Right cardiac atrium (tissue), 5 donors: ENCODE data around the gene FOXP1. TPM values are rescaled to one million over a fixed set of nuclear protein-coding genes. Genes with fewer than 3 reads are reported as not detected.
A peak's percentile ranks its signal among the peaks of the same experiment; 100 is the strongest.

ENCODE experiments used
- ATAC-seq, 2 donors: fragments of 200-7000 bp; cut with Tn5 transposase; one replicate each; pipeline versions ENCODE4 v1.8.0 to v1.9.1; 2020; ENCODE audit warnings: moderate library complexity in 2 of 2, mild to moderate bottlenecking in 1 of 2
- DNase-seq, 3 donors: peaks; one replicate each; pipeline ENCODE4 v3.0.0-alpha.2; 2020
- H3K27ac ChIP-seq: one replicate; pipeline ENCODE4 v1.5.1; 2013; ENCODE audit warnings: mild to moderate bottlenecking, low read length, control low read depth, moderate library complexity
- H3K27me3 ChIP-seq: one replicate; pipeline ENCODE4 v1.6.1; 2013; ENCODE audit not compliant: control insufficient read depth, insufficient read depth
- H3K4me1 ChIP-seq: one replicate; pipeline ENCODE4 v1.6.1; 2013; ENCODE audit warnings: low read length; ENCODE audit not compliant: control insufficient read depth, insufficient read depth
- H3K4me3 ChIP-seq: one replicate; pipeline ENCODE4 v1.5.1; 2013; ENCODE audit warnings: low read length, control low read depth
- H3K9me3 ChIP-seq: one replicate; pipeline ENCODE4 v1.6.1; 2013; ENCODE audit warnings: low read length; ENCODE audit not compliant: control insufficient read depth
- WGBS: extraction: QIAGEN DNeasy Blood & Tissue Kit; methylation state at CpG from one replicate; pipeline ENCODE4 v1.1.7; 2013; 5-methylcytosine and 5-hydroxymethylcytosine counted together
- intact Hi-C, 4 donors: fragments of 100-400 bp; cut with DNase I; formaldehyde crosslinking; loops; one replicate each; pipeline versions ENCODE4 v1.11.0 to v1.14.0; 2022 to 2023
- polyA plus RNA-seq: library from polyadenylated mRNA; stranded (reverse); fragments of 200-250 nt; gene quantifications from one replicate; pipeline ENCODE4 v1.2.3, GENCODE V29; 2013
- total RNA-seq, 4 donors: library from RNA; stranded (reverse); fragmentation: NEBNext Ultra II Directional; extraction: Animal tissue kit (Norgen Biotek cat#: 25700); gene quantifications; one replicate each; pipeline ENCODE4 v1.2.1, GENCODE V29; 2021
- donor health status: healthy with polysubstance abuse.
- donor health status: DM: no; HTN: yes; CAD: no.
- donor health status: DM: no; HTN: no; CAD: no.
- donor health status: DM: no; HTN: yes; CAD: no; lungs with severe emphysema.
- donor health status: DM: yes; HTN: yes; CAD: no.

FOXP1 gene
- total and polyA plus RNA-seq, 5 donors: 13.6 to 63.4 (median 57.4) TPM

DNA sequence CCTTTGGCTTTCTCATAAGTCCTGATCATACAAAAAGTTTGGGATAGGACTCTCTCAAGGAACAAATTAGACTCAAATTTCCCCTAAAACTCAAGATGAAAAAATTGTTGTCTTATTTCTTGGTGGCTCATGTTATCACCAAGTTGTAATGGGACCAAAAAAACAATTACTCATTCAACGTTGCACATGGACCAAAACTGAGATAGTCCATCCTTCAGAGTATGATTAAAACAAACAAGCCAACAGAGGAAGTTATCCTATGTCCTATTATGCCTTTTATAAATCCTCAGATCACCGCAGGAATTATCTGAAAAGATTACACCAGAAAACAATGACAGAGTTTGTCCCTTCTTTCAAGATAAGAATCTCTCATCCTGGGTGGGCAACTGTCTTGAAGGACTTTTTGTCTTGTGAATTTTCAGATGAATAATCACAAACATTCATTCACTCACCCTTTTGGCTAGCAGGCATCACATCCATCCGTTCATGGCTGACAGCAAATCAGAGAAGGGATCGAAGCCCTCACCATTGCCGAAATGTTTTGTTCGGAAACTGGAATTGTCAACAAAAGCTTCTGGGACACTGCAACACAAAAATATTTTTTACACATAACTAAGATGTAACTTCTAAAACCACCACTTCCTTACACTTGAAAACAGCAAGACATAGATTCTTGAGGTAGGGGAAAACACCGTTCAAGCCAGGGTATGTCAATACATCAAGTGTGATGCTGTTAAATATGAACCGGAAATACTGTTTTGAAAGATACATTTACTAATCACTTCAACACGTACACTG is 90.4 kb downstream of the FOXP1 start:
- Histone ChIP-seq H3K4me1 (peaks cover 2% of the 10 kb centered on the region), H3K4me3 (no peak overlapping the region), H3K27me3 (no peaks in the 10 kb centered on the region), H3K9me3 (no peaks in the 10 kb centered on the region), H3K27ac (no peak overlapping the region)
- intact Hi-C loops: no loop called here
- DNase-seq: no peak
- ATAC-seq: no peak
- WGBS: 82% methylated on average over 9 of the region's 9 CpGs

DNA sequence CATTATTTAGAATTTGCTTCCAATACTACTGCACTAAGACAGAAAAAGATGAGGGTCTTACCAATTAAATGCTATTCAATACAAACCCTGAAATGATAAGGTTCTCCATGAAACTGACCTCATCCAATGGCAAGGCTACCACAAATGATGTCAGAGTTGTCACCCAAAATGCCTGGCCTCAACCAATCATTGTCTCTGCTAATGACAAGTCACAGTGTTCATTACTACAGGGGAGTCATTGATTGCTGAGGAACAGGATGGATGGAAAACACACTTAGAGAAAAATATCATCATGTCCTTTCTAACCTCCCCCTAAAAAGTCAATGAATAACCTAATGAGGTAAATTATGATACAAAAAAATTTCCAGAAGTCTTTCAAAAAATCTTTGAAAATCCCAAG is 91.0 kb downstream of the FOXP1 start:
- Histone ChIP-seq H3K27me3 (no peaks in the 10 kb centered on the region), H3K4me3 (no peak overlapping the region), H3K27ac (no peak overlapping the region), H3K4me1 (peaks cover 2% of the 10 kb centered on the region), H3K9me3 (no peaks in the 10 kb centered on the region)
- DNase-seq (no peak), ATAC-seq (no peak)
- intact Hi-C loops: no loop called here

DNA sequence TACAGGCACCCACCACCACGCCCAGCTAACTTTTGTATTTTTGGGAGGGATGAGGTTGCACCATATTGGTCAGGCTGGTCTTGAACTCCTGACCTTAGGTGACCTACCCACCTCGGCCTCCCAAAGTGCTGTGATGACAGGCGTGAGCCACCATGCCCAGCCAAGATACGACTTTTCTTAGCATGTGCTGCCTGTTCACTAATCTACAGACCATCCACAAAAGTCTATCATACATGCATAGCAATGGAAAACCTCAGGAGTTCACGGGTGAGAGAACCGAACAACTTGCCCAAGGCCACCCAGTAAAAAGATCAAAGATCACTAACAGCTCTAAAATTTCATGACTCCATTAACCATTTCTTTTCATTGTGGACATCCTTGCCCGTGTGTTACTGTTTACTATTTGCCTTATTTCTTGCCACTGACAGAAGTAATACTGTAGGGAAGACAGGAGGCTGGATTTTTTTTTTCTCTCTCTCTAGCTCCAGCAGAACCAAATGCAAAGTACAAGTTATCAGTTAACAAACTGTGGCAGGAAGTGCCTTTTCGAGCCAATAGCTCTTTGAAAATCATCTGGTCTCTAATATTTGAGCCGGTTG is 92.3 kb downstream of the FOXP1 start:
- Histone ChIP-seq H3K4me3 (no peak overlapping the region), H3K9me3 (no peaks in the 10 kb centered on the region), H3K27me3 (no peaks in the 10 kb centered on the region), H3K4me1 (no peaks in the 10 kb centered on the region), H3K27ac (no peak overlapping the region)
- DNase-seq (no peak), ATAC-seq (no peak)
- intact Hi-C loops: no loop called here
- WGBS: 93% methylated on average over 9 of the region's 9 CpGs

DNA sequence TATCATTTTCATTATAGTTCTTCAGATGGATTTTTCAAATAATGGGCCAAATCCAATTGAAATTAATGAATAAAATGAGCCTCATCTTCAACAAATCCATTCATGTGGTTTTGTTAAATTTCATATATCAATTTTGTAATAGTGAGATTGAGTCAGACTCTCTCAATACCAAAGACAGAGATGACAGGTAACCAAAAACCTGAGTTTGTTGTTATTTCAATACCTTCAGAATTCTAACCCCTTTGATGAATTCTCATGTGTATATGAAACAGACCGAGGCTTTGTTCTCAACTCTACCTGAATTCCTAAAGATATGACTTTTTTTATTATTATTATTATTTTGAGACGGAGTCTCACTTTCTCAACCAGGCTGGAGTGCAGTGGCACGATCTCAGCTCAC is 92.8 kb downstream of the FOXP1 start:
- Histone ChIP-seq H3K27me3 (no peaks in the 10 kb centered on the region), H3K9me3 (no peaks in the 10 kb centered on the region), H3K4me3 (no peak overlapping the region), H3K27ac (no peak overlapping the region), H3K4me1 (no peaks in the 10 kb centered on the region)
- intact Hi-C loops: no loop called here
- DNase-seq: no peak
- WGBS: 98% methylated on average over 3 of the region's 3 CpGs
- no peak for ATAC-seq

DNA sequence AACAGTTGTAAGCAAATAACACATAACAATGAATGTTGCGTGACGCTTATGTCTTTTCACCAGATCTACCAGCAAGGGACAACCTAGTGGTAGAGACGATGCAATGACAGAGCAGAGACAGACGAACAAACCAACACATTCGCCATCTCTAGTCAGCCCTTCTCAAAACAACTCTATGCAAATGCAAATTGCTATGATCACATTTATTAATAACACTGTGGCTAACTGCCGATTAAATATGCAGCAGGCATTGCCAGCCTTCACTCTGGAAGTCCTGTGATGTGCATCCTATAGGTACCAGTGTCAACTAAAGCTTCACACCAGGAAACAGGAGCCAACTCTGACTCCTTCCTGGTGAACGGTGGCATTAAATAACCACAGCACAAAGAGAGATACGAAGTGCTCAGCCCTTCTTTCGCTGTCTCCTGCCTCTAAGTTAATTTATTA is 94.2 kb downstream of the FOXP1 start:
- H3K27ac ChIP-seq: no peak overlapping the region
- no peak for ATAC-seq

DNA sequence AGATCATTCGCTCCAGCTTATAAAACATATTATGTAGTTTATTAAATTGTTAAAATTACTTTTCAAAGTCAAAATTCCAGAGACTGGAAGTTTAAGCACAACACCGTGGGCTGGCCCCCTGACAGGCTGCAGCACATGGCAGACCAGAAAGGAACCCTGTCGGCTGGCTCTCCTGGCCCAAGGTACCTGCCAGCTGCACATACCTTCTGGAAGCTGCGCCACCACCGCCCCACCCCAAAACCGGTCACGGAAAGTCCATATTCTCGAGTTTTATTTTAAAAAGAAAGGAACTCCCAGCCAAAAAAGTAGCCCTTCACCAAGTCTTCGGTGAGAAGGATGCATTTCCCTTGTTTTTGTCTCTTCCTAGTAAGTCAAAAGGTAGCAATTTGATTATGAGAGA is 94.6 kb downstream of the FOXP1 start:
- no peaks in the 10 kb centered on the region for H3K9me3 ChIP-seq
- WGBS: 92% methylated on average over 9 of the region's 9 CpGs

More for the DNA sequence above, 94.2 kb downstream of the FOXP1 start:
- intact Hi-C loops: no loop called here
- 92% methylated on average over 9 of the region's 9 CpGs for WGBS
- DNase-seq: no peak
- Histone ChIP-seq H3K4me1 (no peaks in the 10 kb centered on the region), H3K4me3 (no peak overlapping the region), H3K27me3 (no peaks in the 10 kb centered on the region), H3K9me3 (no peaks in the 10 kb centered on the region)

DNA sequence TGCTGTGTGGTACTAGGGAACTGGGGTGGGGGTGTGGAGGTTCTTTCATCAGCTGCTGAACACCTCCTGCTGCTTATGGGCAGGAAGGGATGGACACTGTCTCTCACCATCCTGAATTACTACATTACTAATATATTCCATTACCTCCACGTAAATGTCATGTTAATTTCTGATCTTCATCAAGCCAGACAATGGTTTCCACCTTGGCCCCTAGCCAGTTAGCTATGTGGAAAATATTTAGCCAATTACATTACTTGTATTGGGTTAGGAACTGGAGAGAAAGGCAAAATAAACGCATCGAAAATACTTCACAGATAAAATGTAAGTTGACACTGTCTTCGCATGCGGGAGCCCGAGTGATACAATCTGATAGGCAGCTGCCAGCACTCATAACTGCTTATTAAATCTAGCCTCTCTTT is 95.1 kb downstream of the FOXP1 start:
- intact Hi-C loops: no loop called here
- ATAC-seq: peak in 1 of 2 donors; percentile 81
- no peaks in the 10 kb centered on the region for H3K4me1 ChIP-seq
- H3K27me3 ChIP-seq: no peaks in the 10 kb centered on the region
- no peak overlapping the region for H3K4me3 ChIP-seq
- no peak for DNase-seq
- 48% methylated on average over 6 of the region's 6 CpGs for WGBS
- no peak overlapping the region for H3K27ac ChIP-seq
- H3K9me3 ChIP-seq: no peaks in the 10 kb centered on the region

More for the DNA sequence above, 94.6 kb downstream of the FOXP1 start:
- H3K27me3 ChIP-seq: no peaks in the 10 kb centered on the region
- H3K4me1 ChIP-seq: no peaks in the 10 kb centered on the region
- ATAC-seq: no peak
- intact Hi-C loops: no loop called here
- no peak overlapping the region for H3K4me3 ChIP-seq
- no peak overlapping the region for H3K27ac ChIP-seq
- peak in 1 of 3 donors; percentile 47 for DNase-seq

DNA sequence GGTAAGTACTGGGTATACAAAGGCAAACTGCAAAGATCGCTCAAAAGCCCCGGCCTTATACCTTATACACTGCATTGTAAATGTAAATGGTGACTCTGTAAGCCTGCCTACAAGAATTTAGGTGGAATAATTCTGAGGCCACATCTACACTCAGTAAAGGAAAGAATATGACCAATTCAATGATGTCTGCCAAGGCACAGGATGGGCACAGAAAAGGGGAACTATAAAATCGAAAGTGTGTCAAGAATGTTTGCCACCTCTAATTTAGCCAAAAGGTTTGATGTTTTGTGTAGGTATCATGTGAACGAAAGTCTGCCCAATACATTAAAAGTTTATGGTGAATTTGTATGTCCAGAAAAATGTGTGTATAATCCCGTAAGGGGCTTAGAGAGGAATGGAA is 96.1 kb downstream of the FOXP1 start:
- ATAC-seq: no peak
- intact Hi-C loops: no loop called here
- Histone ChIP-seq H3K27me3 (no peaks in the 10 kb centered on the region), H3K27ac (no peak overlapping the region), H3K9me3 (no peaks in the 10 kb centered on the region), H3K4me3 (no peak overlapping the region), H3K4me1 (no peaks in the 10 kb centered on the region)
- WGBS: 91% methylated on average over 5 of the region's 5 CpGs
- DNase-seq: no peak

DNA sequence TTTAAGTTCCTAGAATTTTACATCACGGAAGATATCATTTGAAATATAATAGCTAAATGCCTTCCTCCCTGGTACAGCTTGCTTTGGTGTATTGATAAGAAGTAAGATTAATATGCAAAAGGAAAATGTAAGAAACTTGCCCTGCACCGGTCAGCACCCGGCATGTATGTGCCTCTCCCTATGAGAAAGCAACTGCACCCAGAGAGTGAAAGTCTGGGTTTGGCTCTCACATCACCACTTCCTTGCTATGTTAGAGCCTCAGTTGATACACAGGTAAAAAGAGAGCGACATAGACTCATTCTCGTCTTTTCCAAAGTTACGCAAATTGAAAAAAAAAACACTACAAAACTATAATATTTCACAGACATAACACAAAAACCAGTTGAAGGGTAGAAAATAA is 96.7 kb downstream of the FOXP1 start:
- WGBS: 95% methylated on average over 6 of the region's 6 CpGs
- intact Hi-C loops: no loop called here
- Histone ChIP-seq H3K27me3 (no peaks in the 10 kb centered on the region), H3K27ac (no peak overlapping the region), H3K4me1 (no peaks in the 10 kb centered on the region), H3K9me3 (no peaks in the 10 kb centered on the region), H3K4me3 (no peak overlapping the region)
- ATAC-seq (no peak), DNase-seq (no peak)

DNA sequence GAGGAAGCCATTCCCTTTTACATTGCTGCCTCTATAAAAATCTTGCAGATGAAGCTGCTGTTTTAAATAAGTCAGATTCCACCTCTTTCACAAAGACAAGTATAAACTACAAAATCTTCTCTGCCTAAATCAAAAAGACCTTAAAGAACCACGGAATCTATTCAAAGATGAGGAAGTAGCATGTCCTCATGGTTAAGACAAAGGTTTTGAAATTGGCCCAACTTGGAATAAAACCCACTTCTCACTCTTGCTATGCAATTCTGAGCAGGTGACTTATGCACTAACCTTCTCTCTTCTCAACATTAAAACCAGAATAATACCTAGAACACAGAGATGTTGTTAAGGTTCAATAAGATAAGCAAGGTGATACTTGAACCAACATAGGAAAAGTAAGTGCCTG is 97.6 kb downstream of the FOXP1 start:
- no peak for ATAC-seq
- H3K4me3 ChIP-seq: no peak overlapping the region
- 68% methylated on average over 1 of the region's 1 CpG for WGBS
- no peaks in the 10 kb centered on the region for H3K9me3 ChIP-seq
- DNase-seq: no peak
- no peaks in the 10 kb centered on the region for H3K27me3 ChIP-seq
- intact Hi-C loops: no loop called here
- H3K27ac ChIP-seq: no peak overlapping the region
- H3K4me1 ChIP-seq: no peaks in the 10 kb centered on the region

DNA sequence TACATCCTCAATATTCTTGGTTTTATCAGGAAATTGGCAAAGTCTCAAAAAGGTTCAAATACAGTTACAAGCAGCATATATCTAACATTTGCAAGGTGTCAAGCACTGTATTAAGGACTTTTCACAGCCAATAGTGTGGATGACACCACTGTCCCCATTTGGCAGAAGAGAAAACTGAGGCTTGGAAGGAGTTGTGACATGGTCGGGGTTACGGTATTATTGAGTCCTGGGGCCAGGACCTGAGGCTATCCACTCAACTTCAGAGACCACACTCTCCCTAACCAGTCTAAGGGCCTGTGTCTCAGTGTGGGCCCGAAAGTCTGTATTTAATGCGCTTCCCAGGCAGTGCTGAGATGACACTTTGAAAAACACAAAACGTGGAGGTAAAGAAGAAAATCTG is 99.1 kb downstream of the FOXP1 start:
- Histone ChIP-seq H3K4me3 (no peak overlapping the region), H3K4me1 (no peaks in the 10 kb centered on the region), H3K27me3 (no peaks in the 10 kb centered on the region), H3K9me3 (no peaks in the 10 kb centered on the region), H3K27ac (no peak overlapping the region)
- WGBS: 98% methylated on average over 5 of the region's 5 CpGs
- intact Hi-C loops: no loop called here
- DNase-seq (no peak), ATAC-seq (no peak)
